ENCODE measurements around the gene ADAP2.
"Not testable (repeated sequence)": the region's sequence is repeated elsewhere in the genome, so short reads cannot be mapped to it uniquely, and the experiment has no call there.

ADAP2 gene

GRCh38 chr17:30921544-30922196 is at the start of gene ADAP2:
Gene ADAP2 (plus strand): TSS chr17:30921945. CDS start chr17:30922015, 70 bp downstream.
- DNase-seq = no peak

- no peak for DNase-seq
These were observed 35.6 kb upstream of the ADAP2 start for GRCh38 chr17:30886187-30886586.

GRCh38 chr17:30894236-30894635 is 27.5 kb upstream of the ADAP2 start:
- DNase-seq = no peak

- no peak for DNase-seq
These were observed 24.4 kb upstream of the ADAP2 start for GRCh38 chr17:30897311-30897710.

- peak; percentile 29 for DNase-seq
These were observed 16.0 kb upstream of the ADAP2 start for GRCh38 chr17:30905742-30906100.

GRCh38 chr17:30906101-30906911 is 15.4 kb upstream of the ADAP2 start, which contains the start of gene TEFM:
Gene TEFM (minus strand): TSS chr17:30906238. CDS start chr17:30906198, 40 bp downstream.
- peak; percentile 92 for DNase-seq

GRCh38 chr17:30908717-30909420 is 12.9 kb upstream of the ADAP2 start:
- no peak for DNase-seq

- not testable (repeated sequence) for DNase-seq
These were observed 11.6 kb upstream of the ADAP2 start for GRCh38 chr17:30910151-30910550.

GRCh38 chr17:30913955-30914354 is 7.8 kb upstream of the ADAP2 start:
- DNase-seq = no peak

- DNase-seq = no peak
These were observed 5.7 kb upstream of the ADAP2 start for GRCh38 chr17:30915833-30916611.

- DNase-seq = no peak
These were observed 4.7 kb upstream of the ADAP2 start for GRCh38 chr17:30917050-30917449.

- DNase-seq = no peak
These were observed 1.5 kb upstream of the ADAP2 start for GRCh38 chr17:30920282-30920681.

GRCh38 chr17:30920683-30921543 is 832 bp upstream of the ADAP2 start:
- no peak for DNase-seq

GRCh38 chr17:30922235-30923030 is 688 bp downstream of the ADAP2 start:
- no peak for DNase-seq

- no peak for DNase-seq
These were observed 2.6 kb downstream of the ADAP2 start for GRCh38 chr17:30924341-30924740.

- no peak for DNase-seq
These were observed 4.8 kb downstream of the ADAP2 start for GRCh38 chr17:30926516-30926915.

GRCh38 chr17:30927756-30928155 is 6.0 kb downstream of the ADAP2 start:
- DNase-seq = no peak

GRCh38 chr17:30928584-30928983 is 6.8 kb downstream of the ADAP2 start:
- DNase-seq = no peak

GRCh38 chr17:30929081-30929633 is 7.4 kb downstream of the ADAP2 start:
- no peak for DNase-seq

- DNase-seq = not testable (repeated sequence)
These were observed 8.1 kb downstream of the ADAP2 start for GRCh38 chr17:30929861-30930260.

GRCh38 chr17:30930495-30930894 is 8.8 kb downstream of the ADAP2 start:
- DNase-seq = no peak
